Neural crest cell (in vitro differentiated cells): ENCODE results near the gene CST3. TPM values are rescaled to one million over a fixed set of nuclear protein-coding genes. Genes with fewer than 3 reads are reported as not detected.

ENCODE experiments used
- DNase-seq: peaks from one replicate; pipeline ENCODE4 v3.0.0; 2021; ENCODE audit warnings: low read depth, mixed read lengths, low spot score
- H3K27ac Mint-ChIP-seq: one replicate; pipeline ENCODE4 v1.8.0; 2021; ENCODE audit warnings: mild to moderate bottlenecking, mixed read lengths; ENCODE audit not compliant: unreplicated experiment
- H3K27me3 Mint-ChIP-seq: 2 replicates; pipeline ENCODE4 v1.8.0; 2021; ENCODE audit warnings: low read depth, mild to moderate bottlenecking, mixed read lengths
- H3K36me3 Mint-ChIP-seq: 2 replicates; pipeline ENCODE4 v1.8.0; 2021; ENCODE audit warnings: low read depth, mild to moderate bottlenecking, mixed read lengths
- H3K4me1 Mint-ChIP-seq: 2 replicates; pipeline ENCODE4 v1.8.0; 2021; ENCODE audit warnings: mixed read lengths
- H3K4me3 Mint-ChIP-seq: one replicate; pipeline ENCODE4 v1.8.0; 2021; ENCODE audit warnings: mild to moderate bottlenecking, mixed read lengths
- H3K9me3 Mint-ChIP-seq: 2 replicates; pipeline ENCODE4 v1.8.0; 2021; ENCODE audit warnings: mixed read lengths
- total RNA-seq: library from RNA; stranded (reverse); gene quantifications from 2 replicates; pipeline ENCODE4 v1.2.1, GENCODE V29; 2021
- TF ChIP-seq, protein P1 (sequence below): fragments of 200-600 bp; sonication (generic); conservative IDR thresholded peaks from 2 replicates; pipeline ENCODE4 v1.5.0; 2021; ENCODE audit warnings: antibody characterized with exemption, mild to moderate bottlenecking

Gene CST3
- total RNA-seq, 1 donor from 2014 or later, result 146 TPM

DNA sequence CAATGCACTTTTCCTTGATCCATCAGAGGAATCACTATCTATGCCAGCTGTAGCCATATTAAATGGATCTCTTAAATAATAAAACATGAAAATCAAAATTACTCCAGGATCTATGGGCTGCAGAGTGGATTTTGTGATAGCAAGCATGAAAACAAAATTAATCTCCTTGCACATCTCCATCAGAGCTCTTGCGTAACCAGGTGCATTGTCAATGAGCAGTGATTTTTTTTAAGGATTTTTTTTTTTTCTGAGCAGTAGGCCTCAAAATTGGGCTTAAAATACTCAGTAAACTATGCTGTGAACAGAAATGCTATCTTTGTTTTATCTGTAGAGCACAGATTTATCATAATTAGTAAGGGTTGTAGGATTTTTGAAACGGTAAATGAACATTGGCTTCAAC is 11.5 kb upstream of the CST3 start:
- H3K4me3 Mint-ChIP-seq, result no peak overlapping the region
- DNase-seq, result no peak
- no peaks in the 10 kb centered on the region for H3K4me1 Mint-ChIP-seq
- no peaks in the 10 kb centered on the region for H3K27me3 Mint-ChIP-seq
- TF ChIP-seq, protein P1, sequence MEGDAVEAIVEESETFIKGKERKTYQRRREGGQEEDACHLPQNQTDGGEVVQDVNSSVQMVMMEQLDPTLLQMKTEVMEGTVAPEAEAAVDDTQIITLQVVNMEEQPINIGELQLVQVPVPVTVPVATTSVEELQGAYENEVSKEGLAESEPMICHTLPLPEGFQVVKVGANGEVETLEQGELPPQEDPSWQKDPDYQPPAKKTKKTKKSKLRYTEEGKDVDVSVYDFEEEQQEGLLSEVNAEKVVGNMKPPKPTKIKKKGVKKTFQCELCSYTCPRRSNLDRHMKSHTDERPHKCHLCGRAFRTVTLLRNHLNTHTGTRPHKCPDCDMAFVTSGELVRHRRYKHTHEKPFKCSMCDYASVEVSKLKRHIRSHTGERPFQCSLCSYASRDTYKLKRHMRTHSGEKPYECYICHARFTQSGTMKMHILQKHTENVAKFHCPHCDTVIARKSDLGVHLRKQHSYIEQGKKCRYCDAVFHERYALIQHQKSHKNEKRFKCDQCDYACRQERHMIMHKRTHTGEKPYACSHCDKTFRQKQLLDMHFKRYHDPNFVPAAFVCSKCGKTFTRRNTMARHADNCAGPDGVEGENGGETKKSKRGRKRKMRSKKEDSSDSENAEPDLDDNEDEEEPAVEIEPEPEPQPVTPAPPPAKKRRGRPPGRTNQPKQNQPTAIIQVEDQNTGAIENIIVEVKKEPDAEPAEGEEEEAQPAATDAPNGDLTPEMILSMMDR, result no peak
- no peaks in the 10 kb centered on the region for H3K36me3 Mint-ChIP-seq
- no peaks in the 10 kb centered on the region for H3K9me3 Mint-ChIP-seq
- no peak overlapping the region for H3K27ac Mint-ChIP-seq

DNA sequence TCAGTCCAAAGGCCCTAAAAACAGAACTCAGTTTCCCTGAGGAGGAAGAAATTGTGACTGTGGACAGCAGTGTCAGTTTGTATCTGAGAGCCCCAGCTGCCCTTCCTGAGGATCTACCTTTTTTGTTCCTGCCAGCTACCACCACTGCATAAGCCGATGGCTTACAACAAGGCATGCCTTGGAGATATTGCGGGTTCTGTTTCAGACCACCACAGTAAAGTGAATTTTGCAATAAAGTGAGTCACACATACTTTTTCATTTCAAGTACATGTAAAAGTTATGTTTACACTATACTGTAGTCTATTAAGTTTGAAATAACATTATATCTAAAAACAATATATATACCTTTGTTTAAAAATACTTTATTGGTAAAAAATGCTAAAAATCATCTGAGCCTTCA is 9.6 kb upstream of the CST3 start:
- Mint-ChIP-seq H3K36me3 (no peaks in the 10 kb centered on the region), H3K27me3 (no peaks in the 10 kb centered on the region), H3K9me3 (no peaks in the 10 kb centered on the region), H3K27ac (no peak overlapping the region), H3K4me3 (no peak overlapping the region), H3K4me1 (no peaks in the 10 kb centered on the region)
- DNase-seq, result no peak
- TF ChIP-seq, protein P1, result no peak

GRCh38 chr20:23646106-23646873 is 8.5 kb upstream of the CST3 start:
- H3K9me3 Mint-ChIP-seq, result no peaks in the 10 kb centered on the region
- H3K4me3 Mint-ChIP-seq, result no peak overlapping the region
- no peaks in the 10 kb centered on the region for H3K27me3 Mint-ChIP-seq
- DNase-seq, result no peak
- no peaks in the 10 kb centered on the region for H3K4me1 Mint-ChIP-seq
- H3K36me3 Mint-ChIP-seq, result no peaks in the 10 kb centered on the region
- H3K27ac Mint-ChIP-seq, result no peak overlapping the region
- TF ChIP-seq, protein P1, result no peak

DNA sequence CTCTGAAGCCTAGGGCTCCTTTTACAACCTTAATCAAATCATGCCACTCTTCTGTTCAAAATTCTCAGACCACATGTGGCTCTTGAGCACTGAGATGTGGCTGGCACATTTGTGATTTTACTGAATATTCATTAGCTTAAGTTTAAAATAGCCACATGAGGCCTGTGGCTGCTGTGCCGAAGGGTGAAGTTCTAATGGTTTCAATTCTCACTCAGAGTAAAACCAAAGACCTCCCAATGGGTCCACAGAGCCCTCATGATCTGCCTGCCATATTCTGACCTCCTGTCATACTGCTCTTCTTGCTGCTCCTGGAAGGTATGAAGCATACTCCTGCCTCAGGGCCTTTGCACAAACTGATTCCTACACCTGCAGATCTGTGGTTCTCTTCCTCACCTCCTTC is 7.8 kb upstream of the CST3 start:
- Mint-ChIP-seq H3K4me3 (no peak overlapping the region), H3K4me1 (no peaks in the 10 kb centered on the region), H3K27me3 (no peaks in the 10 kb centered on the region), H3K36me3 (no peaks in the 10 kb centered on the region), H3K27ac (no peak overlapping the region), H3K9me3 (no peaks in the 10 kb centered on the region)
- TF ChIP-seq, protein P1, result no peak
- no peak for DNase-seq

- Mint-ChIP-seq H3K27me3 (no peaks in the 10 kb centered on the region), H3K9me3 (no peaks in the 10 kb centered on the region), H3K4me1 (no peaks in the 10 kb centered on the region), H3K36me3 (no peaks in the 10 kb centered on the region), H3K27ac (no peak overlapping the region), H3K4me3 (no peak overlapping the region)
- DNase-seq, result no peak
- TF ChIP-seq, protein P1, result no peak
Measured at GRCh38 chr20:23644164-23644563, 6.4 kb upstream of the CST3 start.
